PC-3 (cell line): ENCODE data around the gene PLSCR3.

ENCODE experiments used
- CTCF ChIP-seq: fragments of 300-600 bp; sonication (generic); conservative IDR thresholded peaks from 2 replicates; pipeline ENCODE4 v1.5.1; 2017; ENCODE audit warnings: antibody characterized with exemption, low read depth, mild to moderate bottlenecking, low read length
- EZH2 ChIP-seq: fragments of 300-600 bp; sonication (generic); IDR thresholded peaks from one replicate; pipeline ENCODE4 v1.6.1; 2017; ENCODE audit warnings: antibody characterized with exemption, mild to moderate bottlenecking, low read length; ENCODE audit not compliant: unreplicated experiment

DNA sequence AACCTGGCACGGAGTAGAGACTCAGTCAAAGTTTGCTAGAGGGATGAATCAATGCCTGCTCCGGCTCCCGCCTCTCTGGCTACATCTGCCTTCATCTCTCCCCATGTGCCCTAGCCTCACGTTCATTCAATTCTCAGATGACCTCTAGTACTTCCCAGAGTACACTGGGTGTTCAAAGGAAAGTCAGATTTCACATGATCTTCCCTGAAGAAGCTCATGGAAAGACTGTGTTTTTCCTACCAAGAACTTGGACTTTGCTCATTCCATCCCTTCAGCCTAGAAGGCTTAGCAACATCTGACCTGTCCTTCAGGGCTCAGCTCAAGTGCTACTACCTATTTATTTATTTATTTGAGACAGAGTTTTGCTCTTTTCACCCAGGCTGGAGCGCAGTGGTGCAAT is 24.5 kb downstream of the PLSCR3 start:
- no peak for TF ChIP-seq EZH2
- TF ChIP-seq CTCF, result no peak
